ENCODE data around the gene SPAG7.

- peak; percentile 79 for TF ChIP-seq USF2 (CRISPR knock-in tag; IDR thresholded peaks at IDR 0.05)
- TF ChIP-seq PRDM15 (CRISPR knock-in tag; IDR thresholded peaks at IDR 0.05): no peak
- no peak for TF ChIP-seq CTCF (IDR thresholded peaks at IDR 0.05)
- 0 out of 2 replicates have a peak, but pooled peaks have one; percentile 26 for TF ChIP-seq NR3C1 (CRISPR knock-in tag; conservative IDR thresholded peaks at IDR 0.05; ENCODE audit: low read depth)
- TF ChIP-seq RELA (CRISPR knock-in tag; IDR thresholded peaks at IDR 0.05; ENCODE audit: borderline replicate concordance): no peak
- no peak for TF ChIP-seq ESRRA (CRISPR knock-in tag; IDR thresholded peaks at IDR 0.05; ENCODE audit: borderline replicate concordance)
- no peak for TF ChIP-seq JUN (CRISPR knock-in tag; IDR thresholded peaks at IDR 0.05)
- TF ChIP-seq FOXJ3 (CRISPR knock-in tag; IDR thresholded peaks at IDR 0.05; ENCODE audit: borderline replicate concordance): no peak
- no peak for TF ChIP-seq ARID4B (CRISPR knock-in tag; IDR thresholded peaks at IDR 0.05; ENCODE audit: borderline replicate concordance)
- TF ChIP-seq GTF2I (CRISPR knock-in tag; conservative IDR thresholded peaks at IDR 0.05): no peak
- no peak for TF ChIP-seq CDX4 (CRISPR knock-in tag; IDR thresholded peaks at IDR 0.05; ENCODE audit: borderline replicate concordance)
- TF ChIP-seq ATF3 (CRISPR knock-in tag; conservative IDR thresholded peaks at IDR 0.05): no peak
- TF ChIP-seq HMGXB4 (CRISPR knock-in tag; IDR thresholded peaks at IDR 0.05): no peak
- TF ChIP-seq TEAD4 (CRISPR knock-in tag; IDR thresholded peaks at IDR 0.05): no peak
Measured at GRCh38 chr17:4968486-4969046, 949 bp upstream of the SPAG7 start.
